ENCODE results near the gene TGFBR3.
"Not testable (repeated sequence)": the region's sequence is repeated elsewhere in the genome, so short reads cannot be mapped to it uniquely, and the experiment has no call there.

Gene TGFBR3

DNA sequence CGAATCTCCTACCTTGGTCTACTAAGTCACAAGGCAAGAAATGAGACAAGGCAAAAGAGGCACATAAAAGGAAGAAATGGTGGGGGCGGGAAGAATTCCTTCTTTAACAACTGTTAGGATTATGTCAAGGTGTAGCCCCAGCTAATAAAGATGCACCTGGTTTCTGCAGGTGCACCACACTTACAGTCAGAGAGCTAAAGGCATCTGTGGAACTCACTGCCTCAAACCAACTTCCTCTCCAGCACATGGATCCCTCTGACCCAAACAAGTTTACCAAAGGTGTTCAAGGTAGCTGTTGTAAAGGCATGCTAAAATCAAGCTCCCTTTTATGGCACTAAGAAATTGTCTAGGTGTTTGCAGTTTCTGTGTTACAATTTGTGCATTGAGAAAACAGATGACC lies 38.1 kb downstream of the TGFBR3 start:
- no peak for DNase-seq (ENCODE audit: low spot score)

- no peak for DNase-seq (ENCODE audit: low spot score)
These were observed 39.3 kb downstream of the TGFBR3 start for GRCh38 chr1:91846639-91847013.

DNA sequence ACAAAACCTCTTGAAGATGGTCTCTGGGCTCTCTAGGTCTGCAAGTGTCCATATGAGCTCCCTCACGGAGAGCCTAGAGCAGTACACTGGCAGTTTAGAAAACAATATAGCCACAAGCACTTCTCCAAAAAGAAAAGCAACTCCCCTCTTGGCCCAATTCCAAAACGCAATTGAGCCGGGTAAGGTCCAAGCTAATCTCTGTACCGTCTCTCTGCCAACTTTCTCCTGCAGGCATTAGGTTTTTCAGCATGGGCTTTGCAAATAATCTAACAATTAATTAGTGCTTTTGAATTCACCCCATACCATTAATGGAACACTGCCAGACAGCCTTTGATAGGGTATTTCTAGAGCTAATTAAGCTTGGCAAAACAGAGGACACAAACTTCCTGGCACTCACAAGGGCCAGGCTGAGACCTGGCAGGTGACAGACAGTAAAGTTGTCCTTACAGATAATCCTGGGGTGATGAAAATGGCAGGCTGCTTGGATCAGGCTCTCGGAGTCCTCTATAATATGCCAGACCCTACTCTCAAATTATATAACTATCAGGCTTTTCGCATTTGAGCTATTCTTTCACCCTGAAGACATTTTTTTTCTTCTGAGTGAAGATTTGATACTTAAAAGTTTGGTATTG lies 39.8 kb downstream of the TGFBR3 start:
- DNase-seq (ENCODE audit: low spot score) = peak; percentile 37

GRCh38 chr1:91844862-91845528 lies 41.0 kb downstream of the TGFBR3 start:
- DNase-seq (ENCODE audit: low spot score) = peak; percentile 22

GRCh38 chr1:91843843-91844242 lies 42.1 kb downstream of the TGFBR3 start:
- no peak for DNase-seq (ENCODE audit: low spot score)

DNA sequence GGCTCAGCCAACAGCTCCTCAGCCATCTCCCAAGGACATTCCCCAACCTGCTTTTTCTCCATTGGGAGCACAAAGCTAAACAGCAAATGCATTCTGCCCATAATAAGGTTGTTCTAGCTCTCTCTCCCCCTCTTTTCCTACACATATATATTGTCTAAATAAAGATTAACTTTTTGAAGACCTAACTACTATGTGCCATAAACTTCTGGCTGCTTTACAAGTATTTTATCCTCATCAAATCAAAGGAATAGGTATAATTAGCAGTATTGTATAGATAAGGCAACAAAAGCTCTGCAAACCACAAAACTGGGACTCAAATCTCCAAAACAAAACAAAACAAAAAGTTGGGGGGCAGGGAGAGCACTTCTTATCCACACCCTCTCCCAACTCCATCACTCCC lies 43.4 kb downstream of the TGFBR3 start:
- no peak for DNase-seq (ENCODE audit: low spot score)

- DNase-seq (ENCODE audit: low spot score) = no peak
These were observed 43.9 kb downstream of the TGFBR3 start for GRCh38 chr1:91842056-91842455.

GRCh38 chr1:91840276-91840675 lies 45.7 kb downstream of the TGFBR3 start:
- not testable (repeated sequence) for DNase-seq (ENCODE audit: low spot score)

- DNase-seq (ENCODE audit: low spot score) = no peak
These were observed 49.5 kb downstream of the TGFBR3 start for GRCh38 chr1:91836331-91837040.

GRCh38 chr1:91835087-91835521 lies 50.8 kb downstream of the TGFBR3 start:
- no peak for DNase-seq (ENCODE audit: low spot score)

DNA sequence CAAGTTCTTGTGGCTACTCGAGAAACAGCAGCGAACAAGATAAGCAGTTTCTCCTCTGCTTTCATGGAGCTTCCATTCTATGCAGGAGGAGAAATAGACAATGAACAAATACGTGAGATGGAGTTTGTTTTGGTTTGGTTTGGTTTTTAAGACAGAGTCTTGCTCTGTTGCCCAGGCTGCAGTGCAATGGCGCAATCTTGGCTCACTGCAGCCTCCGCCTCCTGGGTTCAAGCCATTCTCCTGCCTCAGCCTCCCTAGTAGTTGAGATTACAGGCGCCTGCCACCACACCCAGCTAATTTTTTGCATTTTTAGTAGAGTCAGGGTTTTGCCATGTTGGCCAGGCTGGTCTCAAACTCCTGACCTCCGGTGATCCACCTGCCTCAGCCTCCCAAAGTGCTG lies 51.4 kb downstream of the TGFBR3 start:
- DNase-seq (ENCODE audit: low spot score) = not testable (repeated sequence)

- DNase-seq (ENCODE audit: low spot score) = no peak
These were observed 52.0 kb downstream of the TGFBR3 start for GRCh38 chr1:91833946-91834345.

DNA sequence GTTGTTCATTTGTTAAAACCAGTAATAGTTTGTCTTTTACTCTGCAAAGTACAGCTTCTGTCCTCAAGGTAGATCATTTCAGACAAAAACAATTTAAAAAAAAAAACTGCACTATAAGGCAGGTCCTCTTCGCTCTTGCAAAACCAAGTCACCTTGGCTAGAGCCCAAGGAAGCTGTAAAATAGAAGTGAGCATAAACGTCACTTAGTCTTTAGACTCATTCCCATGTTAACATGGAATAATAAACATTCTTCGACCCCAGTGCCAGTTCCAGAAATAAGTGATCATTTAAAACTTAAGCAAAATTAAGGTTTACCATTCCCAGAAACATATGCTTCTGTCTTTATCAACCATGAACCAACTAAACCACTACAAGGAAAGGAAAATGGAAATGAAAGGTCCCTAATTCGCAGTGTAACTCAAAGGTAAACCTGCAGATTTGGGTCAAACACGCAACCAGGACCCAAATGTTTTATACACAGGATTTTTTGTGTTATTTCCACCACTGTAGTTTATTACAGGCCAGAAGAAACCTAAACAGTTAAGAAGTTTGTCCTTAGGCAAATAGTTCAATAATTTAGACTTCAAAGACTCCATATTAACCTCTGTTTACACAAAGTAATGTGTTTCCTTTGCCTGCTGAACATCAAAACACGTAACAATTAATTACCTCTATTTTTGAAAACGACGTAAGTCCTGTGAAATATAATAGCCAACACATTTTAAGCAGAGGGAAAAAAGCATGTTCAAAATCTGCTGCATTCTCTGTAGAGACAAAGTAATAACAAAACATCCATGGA lies 54.6 kb downstream of the TGFBR3 start:
- DNase-seq (ENCODE audit: low spot score) = peak; percentile 33

DNA sequence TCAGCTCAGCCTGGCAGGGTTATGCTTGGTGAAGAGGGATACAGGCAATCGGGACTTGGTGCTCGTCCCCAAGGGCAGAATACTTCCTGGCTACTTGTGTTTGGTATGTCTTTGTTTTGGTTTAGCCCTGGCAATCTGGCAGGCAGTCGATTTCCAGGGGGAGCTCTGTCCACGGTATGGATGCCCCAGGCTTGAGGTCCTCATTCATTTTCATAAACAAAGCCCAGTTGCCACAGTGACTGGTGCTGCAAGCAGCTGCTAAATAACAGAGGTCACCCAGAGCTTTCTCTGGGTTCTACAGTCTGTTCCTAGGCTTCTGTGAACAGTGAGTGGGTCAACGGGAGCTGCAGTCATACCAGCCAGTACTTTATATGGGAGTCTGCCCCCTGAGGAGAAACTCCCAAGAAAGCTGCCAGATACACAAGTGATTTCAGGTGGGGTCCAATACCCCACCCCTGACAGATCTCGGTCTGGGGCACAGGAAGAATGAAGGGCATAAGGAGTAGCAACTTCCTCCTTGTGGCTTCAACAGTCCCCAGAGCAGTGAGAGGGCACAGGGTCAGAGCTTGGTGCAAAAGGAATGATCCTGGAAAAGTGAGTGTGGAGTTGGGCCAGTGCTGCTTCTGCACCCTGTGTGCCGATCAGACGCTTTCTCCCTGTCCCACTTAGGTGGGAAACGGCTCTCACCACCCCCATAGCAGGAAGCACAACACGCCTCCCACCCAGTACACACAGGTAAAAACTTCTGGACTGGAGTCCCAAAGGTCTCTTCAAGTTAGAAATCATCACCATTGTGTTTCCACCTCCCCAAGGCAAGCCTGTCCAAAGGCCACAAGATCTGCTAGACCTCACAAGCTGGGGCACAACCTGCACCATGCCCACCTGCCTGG lies 55.5 kb downstream of the TGFBR3 start:
- peak; percentile 51 for DNase-seq (ENCODE audit: low spot score)

DNA sequence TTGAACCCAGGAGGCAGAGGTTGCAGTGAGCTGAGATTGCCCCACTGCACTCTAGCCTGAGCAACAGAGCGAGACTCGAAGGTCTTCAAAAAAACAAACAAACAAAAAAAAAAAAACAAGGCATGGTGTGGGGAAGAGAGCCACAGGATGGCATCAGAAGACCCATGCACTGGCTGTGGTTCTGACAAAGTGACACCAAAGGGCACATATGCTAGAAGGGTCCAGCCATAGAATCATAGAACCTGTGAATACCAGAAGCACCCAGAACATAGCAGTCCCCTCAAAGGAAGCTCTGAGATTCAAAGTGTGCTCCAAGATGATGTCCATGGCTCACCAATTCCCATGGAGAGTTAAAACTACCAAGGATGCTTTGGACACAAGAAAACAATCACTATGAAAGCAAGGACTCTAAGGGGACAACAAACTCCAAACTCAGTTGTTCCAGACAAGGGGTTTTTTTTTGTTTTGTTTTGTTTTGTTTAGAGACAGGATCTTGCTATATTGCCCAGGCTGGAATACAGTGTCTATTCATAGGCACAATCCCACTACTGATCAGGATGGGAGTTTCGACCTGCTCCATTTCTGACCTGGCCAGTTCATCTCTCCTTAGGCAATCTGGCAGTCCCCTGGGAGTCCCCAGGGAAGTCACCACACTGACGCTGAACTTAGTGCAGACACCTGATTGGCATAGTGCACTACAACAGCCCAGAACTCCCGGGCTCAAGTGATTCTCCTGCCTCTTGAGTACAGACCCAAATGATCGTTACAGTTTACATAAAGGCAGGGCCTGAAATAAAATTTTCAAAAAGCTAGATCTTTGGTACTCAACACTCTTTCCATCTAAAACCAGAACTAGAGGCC lies 56.4 kb downstream of the TGFBR3 start:
- no peak for DNase-seq (ENCODE audit: low spot score)

- no peak for DNase-seq (ENCODE audit: low spot score)
These were observed 57.2 kb downstream of the TGFBR3 start for GRCh38 chr1:91828583-91829281.

DNA sequence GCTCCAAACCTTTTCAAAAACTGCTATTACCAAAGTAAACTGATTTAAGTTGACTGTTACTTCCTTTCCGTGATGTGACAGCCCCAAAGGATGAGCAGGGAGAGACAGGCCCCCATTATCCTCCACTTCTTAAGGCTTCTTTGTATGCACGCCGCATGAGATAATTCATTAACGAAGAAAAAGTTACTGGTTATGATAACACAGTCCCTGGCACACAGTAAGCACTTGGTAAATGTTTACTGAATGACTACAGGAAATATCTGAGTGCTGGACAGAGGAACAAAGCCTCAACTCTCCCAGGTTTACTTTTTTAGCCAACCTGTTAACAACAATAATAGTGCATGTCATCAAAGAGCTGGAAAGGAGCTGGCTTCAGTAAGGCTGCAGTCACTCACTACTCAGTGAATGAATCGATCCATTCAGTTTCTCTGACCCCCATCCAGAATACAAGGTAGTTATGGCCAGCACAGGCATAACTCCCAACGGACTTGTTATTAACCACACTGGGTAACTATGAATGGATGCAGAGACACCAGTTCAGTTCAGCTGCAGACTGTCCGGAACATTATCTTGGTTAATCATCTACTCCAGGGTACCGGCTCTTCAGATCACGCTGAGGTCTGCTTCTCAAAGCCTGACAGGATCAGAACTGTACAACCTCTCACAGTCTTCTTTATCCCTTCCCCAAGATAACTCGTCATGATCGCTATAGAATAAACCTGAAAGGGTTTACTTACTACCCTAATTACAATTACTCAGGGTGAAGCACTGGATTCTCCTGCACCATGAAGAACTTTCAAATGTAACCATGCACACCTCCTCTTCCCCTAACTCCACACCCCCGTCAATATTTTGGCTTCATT lies 58.3 kb downstream of the TGFBR3 start:
- DNase-seq (ENCODE audit: low spot score) = peak; percentile 40

- peak; percentile 68 for DNase-seq (ENCODE audit: low spot score)
These were observed 58.9 kb downstream of the TGFBR3 start for GRCh38 chr1:91827087-91827458.

DNA sequence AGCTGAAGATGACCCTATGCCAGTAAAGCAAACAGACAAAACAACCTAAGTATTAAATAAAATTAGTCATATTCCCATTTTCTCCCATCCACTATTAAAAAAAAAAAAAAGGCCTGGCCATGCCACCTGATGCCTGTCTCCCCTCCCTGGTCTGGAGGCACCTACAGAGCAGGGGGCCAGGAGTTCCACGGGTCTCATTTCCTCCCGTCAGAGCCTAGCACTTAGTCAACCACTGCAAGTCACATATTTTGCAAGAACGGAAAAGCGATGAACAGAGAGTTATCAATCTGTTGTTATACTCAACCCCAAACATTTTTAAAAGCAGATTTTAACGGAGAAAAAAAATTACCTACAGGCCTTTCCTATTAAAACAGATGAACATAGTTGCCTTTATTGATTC lies 59.3 kb downstream of the TGFBR3 start:
- no peak for DNase-seq (ENCODE audit: low spot score)
